CD14-positive monocyte (primary cell): ENCODE results near the gene TAS2R46. TPM values are rescaled to one million over a fixed set of nuclear protein-coding genes. Genes with fewer than 3 reads are reported as not detected.

ENCODE experiments used
- DNase-seq, 3 donors: peaks; one replicate each; pipeline ENCODE4 v3.0.0-alpha.2; 2011 to 2022
- H2AFZ ChIP-seq: 2 replicates; pipeline ENCODE4 v1.6.0; 2012; ENCODE audit warnings: mild to moderate bottlenecking, low read depth, low read length, inconsistent platforms; ENCODE audit not compliant: insufficient read depth, poor library complexity, severe bottlenecking
- H3K27ac ChIP-seq, 2 donors: 1 replicate in 1 of 2; 2 replicates in 1 of 2; pipeline ENCODE4 v1.5.1; 2012 to 2013; ENCODE audit warnings: low read length in 2 of 2, control low read depth in 1 of 2, inconsistent platforms in 1 of 2, low read depth in 1 of 2, mild to moderate bottlenecking in 1 of 2
- H3K27me3 ChIP-seq, 2 donors: one replicate each; pipeline versions ENCODE4 v1.6.0 to v1.6.1; 2011 to 2013; ENCODE audit warnings: low read length in 2 of 2; ENCODE audit not compliant: control insufficient read depth in 2 of 2, insufficient read depth in 2 of 2
- H3K36me3 ChIP-seq, 2 donors: replicated peaks in 1 of 2; 1 replicate in 1 of 2; 2 replicates in 1 of 2; pipeline versions ENCODE4 v1.5.1 to v1.6.1; 2012 to 2013; ENCODE audit warnings: low read length in 2 of 2, control low read depth in 1 of 2, inconsistent platforms in 1 of 2, mild to moderate bottlenecking in 1 of 2; ENCODE audit not compliant: insufficient read depth in 2 of 2, control insufficient read depth in 1 of 2
- H3K4me1 ChIP-seq, 2 donors: 1 replicate in 1 of 2; 2 replicates in 1 of 2; pipeline versions ENCODE4 v1.5.1 to v1.6.1; 2012 to 2013; ENCODE audit warnings: low read length in 2 of 2, control low read depth in 1 of 2, inconsistent platforms in 1 of 2, mild to moderate bottlenecking in 1 of 2, moderate library complexity in 1 of 2; ENCODE audit not compliant: insufficient read depth in 2 of 2, control insufficient read depth in 1 of 2
- H3K4me2 ChIP-seq: replicated peaks from 2 replicates; pipeline ENCODE3; 2012; ENCODE audit warnings: low read length, moderate library complexity, mild to moderate bottlenecking; ENCODE audit not compliant: poor library complexity, severe bottlenecking; ENCODE audit errors: extremely low read depth
- H3K4me3 ChIP-seq, 3 experiments: fragments of 200-600 bp in 1 of 3; sonication (generic) in 1 of 3; replicated peaks in 1 of 3; 1 replicate in 2 of 3; 2 replicates in 1 of 3; pipeline ENCODE4 v1.5.1; 2011 to 2013; ENCODE audit warnings: low read length in 3 of 3, mild to moderate bottlenecking in 3 of 3, control low read depth in 2 of 3, low read depth in 2 of 3, inconsistent platforms in 1 of 3, moderate library complexity in 1 of 3
- H3K79me2 ChIP-seq: 2 replicates; pipeline ENCODE4 v1.6.0; 2012; ENCODE audit warnings: mild to moderate bottlenecking, control low read depth, inconsistent platforms, low read length, moderate library complexity; ENCODE audit not compliant: insufficient read depth
- H3K9ac ChIP-seq: 2 replicates; pipeline ENCODE4 v1.6.0; 2017; ENCODE audit warnings: low read length, mild to moderate bottlenecking; ENCODE audit not compliant: insufficient read depth, poor library complexity, severe bottlenecking
- H3K9me3 ChIP-seq, 2 donors: replicated peaks in 1 of 2; 1 replicate in 1 of 2; 2 replicates in 1 of 2; pipeline versions ENCODE4 v1.5.1 to v1.6.1; 2012 to 2013; ENCODE audit warnings: low read length in 2 of 2, control low read depth in 1 of 2; ENCODE audit not compliant: control insufficient read depth in 1 of 2, insufficient read depth in 1 of 2
- H4K20me1 ChIP-seq: 2 replicates; pipeline ENCODE4 v1.6.0; 2012; ENCODE audit warnings: mild to moderate bottlenecking, low read length, control low read depth, moderate library complexity; ENCODE audit not compliant: insufficient read depth
- H3K27ac Mint-ChIP-seq, 7 donors: one replicate each; pipeline ENCODE4 v1.8.0; 2020; ENCODE audit warnings: mild to moderate bottlenecking in 7 of 7, mixed read lengths in 7 of 7, moderate library complexity in 6 of 7, inconsistent platforms in 2 of 7
- H3K27me3 Mint-ChIP-seq, 3 donors: one replicate each; pipeline ENCODE4 v1.8.0; 2021 to 2022; ENCODE audit warnings: low read depth in 3 of 3, mild to moderate bottlenecking in 3 of 3, mixed read lengths in 3 of 3, moderate library complexity in 3 of 3, inconsistent platforms in 1 of 3
- H3K36me3 Mint-ChIP-seq, 2 donors: one replicate each; pipeline ENCODE4 v1.8.0; 2020; ENCODE audit warnings: mixed read lengths in 2 of 2, inconsistent platforms in 1 of 2, mild to moderate bottlenecking in 1 of 2
- H3K4me1 Mint-ChIP-seq: one replicate; pipeline ENCODE4 v1.8.0; 2020; ENCODE audit warnings: mild to moderate bottlenecking, mixed read lengths
- H3K4me3 Mint-ChIP-seq, 2 donors: one replicate each; pipeline ENCODE4 v1.8.0; 2020; ENCODE audit warnings: mild to moderate bottlenecking in 2 of 2, mixed read lengths in 2 of 2, moderate library complexity in 1 of 2
- H3K9me3 Mint-ChIP-seq, 7 donors: one replicate each; pipeline ENCODE4 v1.8.0; 2020 to 2022; ENCODE audit warnings: mixed read lengths in 7 of 7, mild to moderate bottlenecking in 6 of 7, moderate library complexity in 6 of 7, inconsistent platforms in 2 of 7
- WGBS: methylation state at CpG from one replicate; pipeline ENCODE4 v1.1.5; 2013; ENCODE audit warnings: missing lambda C conversion rate; ENCODE audit not compliant: insufficient coverage; 5-methylcytosine and 5-hydroxymethylcytosine counted together
- intact Hi-C, 2 donors: fragments of 100-400 bp; cut with micrococcal nuclease; formaldehyde crosslinking; loops; one replicate each; pipeline versions ENCODE4 v1.15.0 to v1.15.1; 2023
- polyA plus RNA-seq, 3 donors: library from polyadenylated mRNA; depleted of rRNA in 1 of 3; unstranded in 2 of 3; stranded (reverse) in 1 of 3; fragments of 300-500 nt in 2 of 3; fragments of >200 nt in 1 of 3; fragmentation: Illumina TruSeq in 2 of 3; gene quantifications; 1 replicate in 2 of 3; 2 replicates in 1 of 3; pipeline ENCODE4 v1.2.3, GENCODE V29; 2012 to 2021
- TF ChIP-seq, protein P1 (sequence below): fragments of 200-600 bp; IDR thresholded peaks from one replicate; pipeline ENCODE4 v1.8.0; 2022; ENCODE audit warnings: antibody characterized with exemption, mild to moderate bottlenecking

The TAS2R46 gene
- polyA plus RNA-seq, 3 donors: 0.36 TPM; not detected in 2

DNA sequence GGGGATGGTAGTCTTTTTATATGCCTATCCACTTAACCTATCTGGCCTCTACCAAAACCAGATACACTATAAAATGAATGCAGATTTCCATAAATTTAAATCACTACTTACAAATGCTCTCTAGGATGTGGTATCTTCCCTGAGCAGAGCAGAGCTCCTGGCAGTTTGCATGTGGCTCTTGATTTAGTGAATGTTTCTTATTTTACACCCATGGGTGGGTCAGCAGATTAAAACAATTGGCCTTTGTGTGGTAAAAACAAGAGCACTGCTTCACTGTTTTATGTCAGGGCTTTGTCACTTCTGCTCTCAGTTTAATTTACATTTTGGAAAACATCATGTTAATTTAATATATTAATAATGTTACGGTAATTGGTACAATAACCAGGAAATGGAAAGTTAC, 45.2 kb downstream of the TAS2R46 start:
- H4K20me1 ChIP-seq: no peaks in the 10 kb centered on the region
- H3K27ac Mint-ChIP-seq: no peak overlapping the region
- H3K9me3 ChIP-seq: no peaks in the 10 kb centered on the region
- H3K9ac ChIP-seq: no peak overlapping the region
- H3K4me1 Mint-ChIP-seq: no peaks in the 10 kb centered on the region
- no peaks in the 10 kb centered on the region for H3K27me3 Mint-ChIP-seq
- H3K79me2 ChIP-seq: no peaks in the 10 kb centered on the region
- no peak overlapping the region for H3K27ac ChIP-seq
- no peak overlapping the region for H3K4me3 ChIP-seq
- H3K36me3 ChIP-seq: peaks cover 0 to 2% of the 10 kb centered on the region in 2 donors
- no peak overlapping the region for H3K4me3 Mint-ChIP-seq
- H3K27me3 ChIP-seq: no peaks in the 10 kb centered on the region
- H2AFZ ChIP-seq: no peak overlapping the region
- intact Hi-C loops: no loop called here
- no peaks in the 10 kb centered on the region for H3K4me1 ChIP-seq
- peaks cover 2 to 21% of the 10 kb centered on the region in 2 donors for H3K36me3 Mint-ChIP-seq
- TF ChIP-seq, protein P1, sequence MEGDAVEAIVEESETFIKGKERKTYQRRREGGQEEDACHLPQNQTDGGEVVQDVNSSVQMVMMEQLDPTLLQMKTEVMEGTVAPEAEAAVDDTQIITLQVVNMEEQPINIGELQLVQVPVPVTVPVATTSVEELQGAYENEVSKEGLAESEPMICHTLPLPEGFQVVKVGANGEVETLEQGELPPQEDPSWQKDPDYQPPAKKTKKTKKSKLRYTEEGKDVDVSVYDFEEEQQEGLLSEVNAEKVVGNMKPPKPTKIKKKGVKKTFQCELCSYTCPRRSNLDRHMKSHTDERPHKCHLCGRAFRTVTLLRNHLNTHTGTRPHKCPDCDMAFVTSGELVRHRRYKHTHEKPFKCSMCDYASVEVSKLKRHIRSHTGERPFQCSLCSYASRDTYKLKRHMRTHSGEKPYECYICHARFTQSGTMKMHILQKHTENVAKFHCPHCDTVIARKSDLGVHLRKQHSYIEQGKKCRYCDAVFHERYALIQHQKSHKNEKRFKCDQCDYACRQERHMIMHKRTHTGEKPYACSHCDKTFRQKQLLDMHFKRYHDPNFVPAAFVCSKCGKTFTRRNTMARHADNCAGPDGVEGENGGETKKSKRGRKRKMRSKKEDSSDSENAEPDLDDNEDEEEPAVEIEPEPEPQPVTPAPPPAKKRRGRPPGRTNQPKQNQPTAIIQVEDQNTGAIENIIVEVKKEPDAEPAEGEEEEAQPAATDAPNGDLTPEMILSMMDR: no peak
- peaks cover 0 to 2% (median 0%) of the 10 kb centered on the region in 7 donors for H3K9me3 Mint-ChIP-seq
- no peak for DNase-seq
- WGBS: no CpG with 5 or more reads among the region's 1 CpG
- H3K4me2 ChIP-seq: no peak overlapping the region

DNA sequence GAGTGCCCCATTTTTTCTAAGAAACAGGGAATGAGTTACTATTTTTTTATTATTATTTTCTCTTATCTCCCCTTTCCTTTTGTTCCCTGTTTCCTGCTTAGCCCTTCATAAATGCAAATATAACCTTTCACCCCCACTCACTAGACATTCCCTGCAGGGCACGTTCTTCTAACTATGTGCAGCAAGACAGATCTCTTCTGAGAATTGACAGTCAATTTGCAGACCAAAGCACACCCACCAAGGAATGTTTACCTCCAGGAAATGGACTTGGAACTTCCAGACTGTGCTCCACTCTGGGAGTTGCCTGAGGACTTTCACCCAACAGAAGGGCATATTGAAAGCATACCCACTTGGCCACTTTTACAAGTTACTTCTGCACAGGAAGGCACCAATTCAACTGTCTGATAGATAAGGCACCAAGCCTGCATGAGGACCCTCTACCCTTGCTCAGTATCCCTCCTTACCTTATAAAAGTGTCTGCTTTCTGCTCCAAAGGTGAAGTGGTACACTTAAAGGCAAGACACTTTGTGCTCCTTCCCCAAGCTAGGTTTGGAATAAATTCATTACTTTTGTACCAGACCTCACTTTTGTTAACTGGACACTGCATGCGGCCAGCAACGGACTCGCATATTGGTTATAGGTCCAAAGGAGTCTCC, 46.2 kb downstream of the TAS2R46 start:
- H3K4me1 Mint-ChIP-seq: no peaks in the 10 kb centered on the region
- Histone ChIP-seq H2AFZ (no peak overlapping the region), H3K4me2 (no peak overlapping the region), H3K4me3 (no peak overlapping the region), H3K9me3 (no peaks in the 10 kb centered on the region), H3K9ac (no peak overlapping the region), H3K36me3 (peaks cover 0 to 2% of the 10 kb centered on the region in 2 donors), H4K20me1 (no peaks in the 10 kb centered on the region), H3K4me1 (no peaks in the 10 kb centered on the region), H3K27ac (no peak overlapping the region), H3K27me3 (no peaks in the 10 kb centered on the region), H3K79me2 (no peaks in the 10 kb centered on the region)
- WGBS: 88% methylated on average over 4 of the region's 4 CpGs
- peaks cover 1 to 21% of the 10 kb centered on the region in 2 donors for H3K36me3 Mint-ChIP-seq
- no peak overlapping the region for H3K4me3 Mint-ChIP-seq
- H3K9me3 Mint-ChIP-seq: peaks cover 0 to 2% (median 0%) of the 10 kb centered on the region in 7 donors
- DNase-seq: no peak
- intact Hi-C loops: no loop called here
- H3K27ac Mint-ChIP-seq: no peak overlapping the region
- H3K27me3 Mint-ChIP-seq: no peaks in the 10 kb centered on the region
- TF ChIP-seq, protein P1: no peak
